ENCODE results near the gene SEMA5B.

DNA sequence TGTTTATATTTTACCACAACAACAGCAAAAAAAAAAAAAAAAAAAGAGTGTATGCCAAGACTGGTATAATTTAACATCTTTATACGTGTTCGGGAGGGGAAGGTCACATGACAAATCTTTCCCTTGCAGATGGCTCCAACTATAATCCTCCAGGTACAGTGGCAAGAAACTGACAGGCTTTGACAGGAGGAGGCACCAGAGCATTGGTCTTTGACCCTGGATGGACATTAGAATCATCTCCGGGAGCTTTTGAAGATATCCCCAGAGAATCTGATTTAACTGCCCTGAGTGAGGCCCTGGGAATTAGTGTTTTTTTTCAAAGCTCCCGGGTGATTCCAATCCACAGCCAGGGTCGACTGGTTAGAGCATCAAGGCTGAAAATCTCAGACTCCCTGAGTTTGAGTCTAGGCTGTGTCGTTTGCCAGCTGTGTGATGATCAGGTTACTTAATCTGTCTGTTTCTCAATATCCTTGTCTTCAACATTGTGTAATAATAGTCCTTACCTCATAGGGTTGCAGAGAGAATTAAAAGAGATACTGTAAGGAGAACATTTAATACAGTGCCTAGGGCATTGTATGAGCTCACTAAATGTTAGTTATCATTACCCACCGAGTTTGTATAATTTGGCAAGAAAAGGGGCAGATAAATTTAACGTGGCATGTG, 8.9 kb upstream of the SEMA5B start:
- no peak for TF ChIP-seq POLR2A (IDR thresholded peaks at IDR 0.05)
- no peak for TF ChIP-seq CTCF (IDR thresholded peaks at IDR 0.05)
- no peak for TF ChIP-seq POLR2AphosphoS5 (IDR thresholded peaks at IDR 0.05)

Data from breast epithelium (tissue), 3 donors.